K562 (cell line): ENCODE measurements around the gene MIF. TPM values are rescaled to one million over a fixed set of nuclear protein-coding genes. Genes with fewer than 3 reads are reported as not detected.
A peak's percentile ranks its signal among the peaks of the same experiment; 100 is the strongest.

Source experiments
- ARID2 ChIP-seq: fragments of 450-650 bp; IDR thresholded peaks from 2 replicates; pipeline ENCODE4 v1.6.1; 2017; ENCODE audit warnings: antibody characterized with exemption, mild to moderate bottlenecking
- KLF1 ChIP-seq: fragments of 450-650 bp; IDR thresholded peaks from 2 replicates; pipeline ENCODE4 v1.6.1; 2016; ENCODE audit warnings: missing genetic modification characterization, missing compliant biosample characterization
- L3MBTL2 ChIP-seq: fragments of 450-650 bp; IDR thresholded peaks from 2 replicates; pipeline ENCODE4 v1.6.1; 2016; ENCODE audit warnings: mild to moderate bottlenecking, moderate library complexity
- MYC ChIP-seq, 2 experiments: fragments of 250-450 bp in 1 of 2; sonication (Bioruptor Pico) in 1 of 2; IDR thresholded peaks; 2 replicates each; pipeline versions ENCODE4 v1.5.1 to v1.6.1; 2012 to 2021; ENCODE audit warnings: low read depth in 2 of 2, borderline replicate concordance in 1 of 2, improper control_type of control experiment in 1 of 2, low read length in 1 of 2, mild to moderate bottlenecking in 1 of 2, moderate library complexity in 1 of 2
- NCOA4 ChIP-seq: fragments of 450-650 bp; IDR thresholded peaks from 2 replicates; pipeline ENCODE4 v1.6.1; 2018; ENCODE audit warnings: mild to moderate bottlenecking; ENCODE audit not compliant: partially characterized antibody
- NR2C1 ChIP-seq, 2 experiments: fragments of 450-650 bp; IDR thresholded peaks; 2 replicates each; pipeline ENCODE4 v1.6.1; 2017; ENCODE audit warnings: mild to moderate bottlenecking in 2 of 2, antibody characterized with exemption in 1 of 2, inconsistent platforms in 1 of 2, missing compliant biosample characterization in 1 of 2, missing genetic modification characterization in 1 of 2
- PCBP1 ChIP-seq: fragments of 200-400 bp; formaldehyde crosslinking; IDR thresholded peaks from 2 replicates; pipeline ENCODE4 v1.6.1; 2018; ENCODE audit warnings: mild to moderate bottlenecking, low read depth, low read length; ENCODE audit not compliant: poor library complexity, severe bottlenecking
- PHB ChIP-seq: fragments of 250-450 bp; sonication (Bioruptor Pico); IDR thresholded peaks from 2 replicates; pipeline ENCODE4 v1.5.0; 2021
- TBP ChIP-seq: optimal IDR thresholded peaks from 2 replicates; pipeline ENCODE3; 2011; ENCODE audit warnings: low read depth, low read length, improper control_type of control experiment
- ZC3H8 ChIP-seq: fragments of 450-650 bp; IDR thresholded peaks from 2 replicates; pipeline ENCODE4 v1.6.1; 2017
- ZNF140 ChIP-seq: fragments of 250-450 bp; sonication (Bioruptor Pico); IDR thresholded peaks from 2 replicates; pipeline ENCODE4 v1.8.0; 2021; ENCODE audit warnings: moderate library complexity, mild to moderate bottlenecking, inconsistent platforms
- ZNF24 ChIP-seq: fragments of 450-650 bp; IDR thresholded peaks from 2 replicates; pipeline ENCODE4 v1.6.1; 2016
- ZNF274 ChIP-seq: IDR thresholded peaks from 2 replicates; pipeline ENCODE4 v1.6.1; 2011; ENCODE audit warnings: low read depth, mild to moderate bottlenecking, low read length, moderate library complexity, borderline replicate concordance
- ZNF785 ChIP-seq: fragments of 250-450 bp; sonication (Bioruptor Pico); IDR thresholded peaks from 2 replicates; pipeline ENCODE4 v1.4.0; 2020; ENCODE audit warnings: mild to moderate bottlenecking
- polyA plus RNA-seq, 8 experiments: library from polyadenylated mRNA; depleted of rRNA in 4 of 8; stranded (reverse) in 5 of 8; unstranded in 3 of 8; fragments of >200 nt; fragmentation: Nextera tagmentation in 2 of 8; fragmentation: Illumina TruSeq in 1 of 8; extraction: Ambion mirVana in 2 of 8; extraction: Trizol in 1 of 8; gene quantifications; 2 replicates each; pipeline versions ENCODE4 v1.2.1 to v1.2.3, GENCODE V29; 2011 to 2014; ENCODE audit warnings: inconsistent platforms in 1 of 8, missing spikeins in 1 of 8
- total RNA-seq, 7 experiments: library from RNA; depleted of rRNA in 6 of 7; stranded (reverse); fragments of >200 nt in 6 of 7; fragmentation: Illumina TruSeq in 2 of 7; extraction: Trizol in 2 of 7; gene quantifications; 2 replicates each; pipeline versions ENCODE4 v1.2.1 to v1.2.3, GENCODE V29; 2011 to 2021; ENCODE audit warnings: low replicate concordance in 1 of 7
- TF ChIP-seq, protein P1 (sequence below), 3 experiments: IDR thresholded peaks in 2 of 3; conservative IDR thresholded peaks in 1 of 3; 2 replicates each; pipeline ENCODE4 v1.5.1; 2011 to 2012; ENCODE audit warnings: low read length in 3 of 3, mild to moderate bottlenecking in 3 of 3, control low read depth in 2 of 3, improper control_type of control experiment in 1 of 3, inconsistent platforms in 1 of 3, low read depth in 1 of 3, mixed read lengths in 1 of 3, moderate library complexity in 1 of 3; ENCODE audit not compliant: insufficient read depth in 2 of 3
- TF ChIP-seq, protein P2 (sequence below): fragments of 450-650 bp; formaldehyde crosslinking; IDR thresholded peaks from 2 replicates; pipeline ENCODE4 v1.4.0; 2022; ENCODE audit warnings: missing genetic modification characterization
- TF ChIP-seq, protein P3 (sequence below): fragments of 450-650 bp; IDR thresholded peaks from 2 replicates; pipeline ENCODE4 v1.6.1; 2017; ENCODE audit warnings: antibody characterized with exemption, mild to moderate bottlenecking

The MIF gene
- total and polyA plus RNA-seq, 9 of the 15 experiments (the other 6 are each of a cell fraction or from before 2014, with no cell fraction given), result 7.4 to 666 (median 193) TPM

DNA sequence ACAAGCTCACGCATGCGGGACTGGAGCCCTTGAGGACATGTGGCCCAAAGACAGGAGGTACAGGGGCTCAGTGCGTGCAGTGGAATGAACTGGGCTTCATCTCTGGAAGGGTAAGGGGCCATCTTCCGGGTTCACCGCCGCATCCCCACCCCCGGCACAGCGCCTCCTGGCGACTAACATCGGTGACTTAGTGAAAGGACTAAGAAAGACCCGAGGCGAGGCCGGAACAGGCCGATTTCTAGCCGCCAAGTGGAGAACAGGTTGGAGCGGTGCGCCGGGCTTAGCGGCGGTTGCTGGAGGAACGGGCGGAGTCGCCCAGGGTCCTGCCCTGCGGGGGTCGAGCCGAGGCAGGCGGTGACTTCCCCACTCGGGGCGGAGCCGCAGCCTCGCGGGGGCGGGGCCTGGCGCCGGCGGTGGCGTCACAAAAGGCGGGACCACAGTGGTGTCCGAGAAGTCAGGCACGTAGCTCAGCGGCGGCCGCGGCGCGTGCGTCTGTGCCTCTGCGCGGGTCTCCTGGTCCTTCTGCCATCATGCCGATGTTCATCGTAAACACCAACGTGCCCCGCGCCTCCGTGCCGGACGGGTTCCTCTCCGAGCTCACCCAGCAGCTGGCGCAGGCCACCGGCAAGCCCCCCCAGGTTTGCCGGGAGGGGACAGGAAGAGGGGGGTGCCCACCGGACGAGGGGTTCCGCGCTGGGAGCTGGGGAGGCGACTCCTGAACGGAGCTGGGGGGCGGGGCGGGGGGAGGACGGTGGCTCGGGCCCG is at the start of gene MIF (continued):
- TF ChIP-seq, protein P1, sequence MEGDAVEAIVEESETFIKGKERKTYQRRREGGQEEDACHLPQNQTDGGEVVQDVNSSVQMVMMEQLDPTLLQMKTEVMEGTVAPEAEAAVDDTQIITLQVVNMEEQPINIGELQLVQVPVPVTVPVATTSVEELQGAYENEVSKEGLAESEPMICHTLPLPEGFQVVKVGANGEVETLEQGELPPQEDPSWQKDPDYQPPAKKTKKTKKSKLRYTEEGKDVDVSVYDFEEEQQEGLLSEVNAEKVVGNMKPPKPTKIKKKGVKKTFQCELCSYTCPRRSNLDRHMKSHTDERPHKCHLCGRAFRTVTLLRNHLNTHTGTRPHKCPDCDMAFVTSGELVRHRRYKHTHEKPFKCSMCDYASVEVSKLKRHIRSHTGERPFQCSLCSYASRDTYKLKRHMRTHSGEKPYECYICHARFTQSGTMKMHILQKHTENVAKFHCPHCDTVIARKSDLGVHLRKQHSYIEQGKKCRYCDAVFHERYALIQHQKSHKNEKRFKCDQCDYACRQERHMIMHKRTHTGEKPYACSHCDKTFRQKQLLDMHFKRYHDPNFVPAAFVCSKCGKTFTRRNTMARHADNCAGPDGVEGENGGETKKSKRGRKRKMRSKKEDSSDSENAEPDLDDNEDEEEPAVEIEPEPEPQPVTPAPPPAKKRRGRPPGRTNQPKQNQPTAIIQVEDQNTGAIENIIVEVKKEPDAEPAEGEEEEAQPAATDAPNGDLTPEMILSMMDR (IDR thresholded peaks at IDR 0.05 in 2 of 3, conservative IDR thresholded peaks at IDR 0.05 in 1 of 3; ENCODE audit: insufficient read depth in 2 of 3, low read depth in 1 of 3, low read length in 3 of 3), result peak; percentile 69 to 82 (median 81)
- TF ChIP-seq, protein P2, sequence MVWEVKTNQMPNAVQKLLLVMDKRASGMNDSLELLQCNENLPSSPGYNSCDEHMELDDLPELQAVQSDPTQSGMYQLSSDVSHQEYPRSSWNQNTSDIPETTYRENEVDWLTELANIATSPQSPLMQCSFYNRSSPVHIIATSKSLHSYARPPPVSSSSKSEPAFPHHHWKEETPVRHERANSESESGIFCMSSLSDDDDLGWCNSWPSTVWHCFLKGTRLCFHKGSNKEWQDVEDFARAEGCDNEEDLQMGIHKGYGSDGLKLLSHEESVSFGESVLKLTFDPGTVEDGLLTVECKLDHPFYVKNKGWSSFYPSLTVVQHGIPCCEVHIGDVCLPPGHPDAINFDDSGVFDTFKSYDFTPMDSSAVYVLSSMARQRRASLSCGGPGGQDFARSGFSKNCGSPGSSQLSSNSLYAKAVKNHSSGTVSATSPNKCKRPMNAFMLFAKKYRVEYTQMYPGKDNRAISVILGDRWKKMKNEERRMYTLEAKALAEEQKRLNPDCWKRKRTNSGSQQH, result 0 out of 2 replicates have a peak, but pooled peaks have one; percentile 43
- TF ChIP-seq KLF1 (tag) (peak; percentile 47; the same call in 1 of the 2 replicates), ZNF274 (no peak), MYC (IDR thresholded peaks at IDR 0.05; ENCODE audit: low read depth, low read length) (peak; percentile 50; the same call in 1 of the 2 replicates), MYC (CRISPR knock-in tag; IDR thresholded peaks at IDR 0.05; ENCODE audit: borderline replicate concordance, low read depth) (no peak), L3MBTL2 (peak; percentile 34), ARID2 (no peak), PCBP1 (peak; percentile 42), ZNF785 (no peak), NR2C1 (IDR thresholded peaks at IDR 0.05) (peak; percentile 67), NR2C1 (tag; IDR thresholded peaks at IDR 0.05) (peak; percentile 73; the same call in 1 of the 2 replicates), ZNF140 (CRISPR knock-in tag) (no peak), ZNF24 (0 out of 2 replicates have a peak, but pooled peaks have one; percentile 4), NCOA4 (no peak), PHB (CRISPR knock-in tag) (no peak), ZC3H8 (no peak), TBP (peak; percentile 58)
- TF ChIP-seq, protein P3, sequence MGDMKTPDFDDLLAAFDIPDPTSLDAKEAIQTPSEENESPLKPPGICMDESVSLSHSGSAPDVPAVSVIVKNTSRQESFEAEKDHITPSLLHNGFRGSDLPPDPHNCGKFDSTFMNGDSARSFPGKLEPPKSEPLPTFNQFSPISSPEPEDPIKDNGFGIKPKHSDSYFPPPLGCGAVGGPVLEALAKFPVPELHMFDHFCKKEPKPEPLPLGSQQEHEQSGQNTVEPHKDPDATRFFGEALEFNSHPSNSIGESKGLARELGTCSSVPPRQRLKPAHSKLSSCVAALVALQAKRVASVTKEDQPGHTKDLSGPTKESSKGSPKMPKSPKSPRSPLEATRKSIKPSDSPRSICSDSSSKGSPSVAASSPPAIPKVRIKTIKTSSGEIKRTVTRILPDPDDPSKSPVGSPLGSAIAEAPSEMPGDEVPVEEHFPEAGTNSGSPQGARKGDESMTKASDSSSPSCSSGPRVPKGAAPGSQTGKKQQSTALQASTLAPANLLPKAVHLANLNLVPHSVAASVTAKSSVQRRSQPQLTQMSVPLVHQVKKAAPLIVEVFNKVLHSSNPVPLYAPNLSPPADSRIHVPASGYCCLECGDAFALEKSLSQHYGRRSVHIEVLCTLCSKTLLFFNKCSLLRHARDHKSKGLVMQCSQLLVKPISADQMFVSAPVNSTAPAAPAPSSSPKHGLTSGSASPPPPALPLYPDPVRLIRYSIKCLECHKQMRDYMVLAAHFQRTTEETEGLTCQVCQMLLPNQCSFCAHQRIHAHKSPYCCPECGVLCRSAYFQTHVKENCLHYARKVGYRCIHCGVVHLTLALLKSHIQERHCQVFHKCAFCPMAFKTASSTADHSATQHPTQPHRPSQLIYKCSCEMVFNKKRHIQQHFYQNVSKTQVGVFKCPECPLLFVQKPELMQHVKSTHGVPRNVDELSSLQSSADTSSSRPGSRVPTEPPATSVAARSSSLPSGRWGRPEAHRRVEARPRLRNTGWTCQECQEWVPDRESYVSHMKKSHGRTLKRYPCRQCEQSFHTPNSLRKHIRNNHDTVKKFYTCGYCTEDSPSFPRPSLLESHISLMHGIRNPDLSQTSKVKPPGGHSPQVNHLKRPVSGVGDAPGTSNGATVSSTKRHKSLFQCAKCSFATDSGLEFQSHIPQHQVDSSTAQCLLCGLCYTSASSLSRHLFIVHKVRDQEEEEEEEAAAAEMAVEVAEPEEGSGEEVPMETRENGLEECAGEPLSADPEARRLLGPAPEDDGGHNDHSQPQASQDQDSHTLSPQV, result 0 out of 2 replicates have a peak, but pooled peaks have one; percentile 26
